IgD-negative memory B cell (primary cell): ENCODE results near the gene NETO2. TPM values are rescaled to one million over a fixed set of nuclear protein-coding genes. Genes with fewer than 3 reads are reported as not detected.
"Not testable (repeated sequence)": the region's sequence is repeated elsewhere in the genome, so short reads cannot be mapped to it uniquely, and the experiment has no call there.

ENCODE experiments used
- H3K27ac Mint-ChIP-seq, 3 donors: one replicate each; pipeline ENCODE4 v1.8.0; 2020 to 2022; ENCODE audit warnings: mild to moderate bottlenecking in 3 of 3, mixed read lengths in 3 of 3, moderate library complexity in 1 of 3
- H3K27me3 Mint-ChIP-seq: one replicate; pipeline ENCODE4 v1.8.0; 2021; ENCODE audit warnings: mixed read lengths
- H3K36me3 Mint-ChIP-seq: one replicate; pipeline ENCODE4 v1.8.0; 2020; ENCODE audit warnings: mild to moderate bottlenecking, mixed read lengths
- H3K4me1 Mint-ChIP-seq, 3 donors: one replicate each; pipeline ENCODE4 v1.8.0; 2020 to 2022; ENCODE audit warnings: mixed read lengths in 3 of 3, mild to moderate bottlenecking in 1 of 3
- H3K4me3 Mint-ChIP-seq, 4 donors: one replicate each; pipeline ENCODE4 v1.8.0; 2020 to 2022; ENCODE audit warnings: mild to moderate bottlenecking in 4 of 4, mixed read lengths in 4 of 4, moderate library complexity in 3 of 4
- H3K9me3 Mint-ChIP-seq, 3 donors: one replicate each; pipeline ENCODE4 v1.8.0; 2020 to 2021; ENCODE audit warnings: mixed read lengths in 3 of 3, mild to moderate bottlenecking in 1 of 3
- polyA plus RNA-seq: library from polyadenylated mRNA; unstranded; fragments of 300-500 nt; fragmentation: Illumina TruSeq; gene quantifications from one replicate; pipeline ENCODE4 v1.2.3, GENCODE V29; 2021

NETO2 gene
- polyA plus RNA-seq, 1 donor from 2014 or later, result 2.5 TPM

DNA sequence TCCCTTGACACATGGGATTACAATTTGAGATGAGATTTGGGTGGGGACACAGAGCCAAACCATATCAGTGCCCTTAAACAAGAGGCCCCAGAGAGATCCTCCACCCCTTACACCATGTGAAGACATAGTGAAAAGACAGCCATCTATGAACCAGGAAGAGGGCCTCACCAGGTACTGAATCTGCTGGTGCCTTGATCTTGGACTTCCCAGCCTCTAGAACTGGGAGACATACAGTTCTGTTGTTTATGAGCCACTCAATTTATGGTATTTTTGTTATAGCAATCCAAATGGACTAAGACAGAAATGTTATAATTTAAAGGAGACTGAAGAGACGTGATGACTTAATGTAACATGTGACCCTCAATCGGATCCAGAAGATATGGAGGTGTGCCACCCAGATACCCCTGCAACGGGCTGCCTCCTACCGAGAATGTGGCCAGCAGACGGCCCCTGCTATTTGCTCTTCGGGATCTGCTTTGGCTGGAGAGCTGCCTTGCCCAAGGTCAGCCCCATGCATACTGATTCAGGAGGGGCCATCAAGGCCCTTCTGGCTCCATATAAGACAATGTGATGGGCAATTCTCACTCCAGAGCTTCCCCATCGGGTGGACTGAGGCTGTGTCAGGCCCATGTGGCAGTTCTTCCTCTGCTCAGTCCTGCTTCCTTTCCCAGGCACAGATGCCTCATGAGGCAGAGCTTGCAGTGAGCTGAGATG, 80.6 kb downstream of the NETO2 start:
- no peak overlapping the region for H3K27ac Mint-ChIP-seq
- H3K36me3 Mint-ChIP-seq, result peaks cover 3% of the 10 kb centered on the region
- peaks cover 2% of the 10 kb centered on the region for H3K27me3 Mint-ChIP-seq
- peak overlapping the region in 1 of 4 donors; percentile 73 for H3K4me3 Mint-ChIP-seq
- H3K4me1 Mint-ChIP-seq, result no peaks in the 10 kb centered on the region
- H3K9me3 Mint-ChIP-seq, result peaks cover 0 to 3% (median 2%) of the 10 kb centered on the region in 3 donors

DNA sequence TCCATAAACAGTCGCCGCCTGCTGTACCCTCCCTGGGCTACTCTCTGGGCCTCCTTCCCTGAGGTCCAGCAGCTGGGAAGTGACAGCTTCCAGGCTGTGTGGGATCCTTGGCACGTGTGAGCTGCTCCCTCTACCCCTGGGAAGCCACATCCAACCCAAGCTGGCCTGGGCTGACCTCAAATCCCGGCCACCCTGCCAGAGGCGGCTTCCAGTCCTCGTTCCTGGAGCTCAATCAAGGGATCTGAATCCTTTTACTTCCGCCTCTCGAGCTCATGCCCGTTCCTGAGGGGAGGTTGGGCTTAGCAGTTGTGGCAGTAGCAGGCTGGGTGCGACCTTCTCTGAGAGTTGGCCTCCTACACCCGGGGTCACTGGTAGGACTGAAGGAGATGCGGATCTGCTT, 82.5 kb downstream of the NETO2 start:
- Mint-ChIP-seq H3K4me3 (no peak overlapping the region), H3K27me3 (peaks cover 2% of the 10 kb centered on the region), H3K4me1 (no peaks in the 10 kb centered on the region), H3K27ac (no peak overlapping the region), H3K9me3 (peaks cover 0 to 3% (median 2%) of the 10 kb centered on the region in 3 donors), H3K36me3 (peaks cover 3% of the 10 kb centered on the region)

DNA sequence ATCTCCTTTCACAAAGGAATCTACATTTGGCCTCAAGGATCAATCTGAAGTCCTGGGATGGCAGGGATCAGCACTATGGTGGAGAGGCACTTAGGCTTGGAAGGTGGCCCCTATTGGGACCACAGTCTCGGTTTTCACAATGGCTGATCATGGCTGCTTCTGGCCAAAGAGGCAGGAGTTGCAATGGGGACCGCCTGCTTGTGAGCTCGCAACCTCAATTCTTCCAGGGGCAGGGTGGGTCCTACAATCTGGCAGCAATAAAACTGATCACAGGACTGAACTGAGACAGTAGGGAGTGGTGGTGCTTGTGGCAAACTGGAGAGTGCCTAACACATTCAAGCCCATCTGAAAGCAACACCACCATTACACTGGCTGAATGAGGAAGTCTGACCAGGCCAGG, 83.1 kb downstream of the NETO2 start:
- Mint-ChIP-seq H3K4me1 (no peaks in the 10 kb centered on the region), H3K9me3 (peaks cover 0 to 3% (median 2%) of the 10 kb centered on the region in 3 donors), H3K4me3 (no peak overlapping the region), H3K27ac (no peak overlapping the region), H3K27me3 (peaks cover 2% of the 10 kb centered on the region), H3K36me3 (peaks cover 3% of the 10 kb centered on the region)

DNA sequence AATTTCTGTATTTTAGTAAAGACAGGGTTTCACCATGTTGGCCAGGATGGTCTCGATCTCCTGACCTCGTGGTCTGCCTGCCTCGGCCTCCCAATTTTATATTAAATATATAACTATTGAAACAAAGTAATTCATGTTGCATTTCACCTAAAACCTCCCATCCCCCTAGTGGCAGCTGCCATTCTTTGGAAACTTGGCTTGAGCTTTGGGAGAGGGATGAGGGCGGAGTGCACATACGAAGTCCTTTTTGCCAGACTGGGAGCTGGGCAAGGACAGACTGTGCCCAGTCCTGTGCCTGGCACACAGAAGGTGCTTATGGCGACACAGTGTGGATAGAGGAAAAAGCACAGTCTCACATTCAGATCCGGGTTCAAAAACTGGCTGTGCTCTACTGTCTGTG, 83.8 kb downstream of the NETO2 start:
- peaks cover 2% of the 10 kb centered on the region for H3K27me3 Mint-ChIP-seq
- peaks cover 3% of the 10 kb centered on the region for H3K36me3 Mint-ChIP-seq
- no peak overlapping the region for H3K4me3 Mint-ChIP-seq
- H3K27ac Mint-ChIP-seq, result no peak overlapping the region
- H3K9me3 Mint-ChIP-seq, result peaks cover 0 to 3% (median 2%) of the 10 kb centered on the region in 3 donors
- H3K4me1 Mint-ChIP-seq, result no peaks in the 10 kb centered on the region

DNA sequence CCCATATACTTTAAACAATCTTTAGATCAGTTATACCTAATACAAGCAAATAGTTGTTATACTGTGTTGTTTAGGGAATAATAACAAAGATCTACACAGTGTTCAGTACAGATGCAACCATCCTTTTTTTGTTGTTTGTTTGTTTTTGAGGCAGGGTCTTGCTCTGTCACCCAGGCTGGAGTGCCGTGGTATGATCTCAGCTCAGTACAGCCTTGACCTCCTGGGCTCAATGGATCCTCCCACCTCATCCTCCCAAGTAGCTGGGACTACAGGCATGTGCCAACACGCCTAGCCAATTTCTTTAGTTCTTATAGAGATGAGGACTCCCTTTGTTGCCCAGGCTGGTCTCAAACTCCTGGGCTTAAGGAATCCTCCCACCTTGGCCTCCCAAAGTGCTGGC, 84.6 kb downstream of the NETO2 start:
- not testable (repeated sequence) for H3K36me3 Mint-ChIP-seq, H3K9me3 Mint-ChIP-seq, H3K4me3 Mint-ChIP-seq, H3K4me1 Mint-ChIP-seq, H3K27ac Mint-ChIP-seq, H3K27me3 Mint-ChIP-seq

DNA sequence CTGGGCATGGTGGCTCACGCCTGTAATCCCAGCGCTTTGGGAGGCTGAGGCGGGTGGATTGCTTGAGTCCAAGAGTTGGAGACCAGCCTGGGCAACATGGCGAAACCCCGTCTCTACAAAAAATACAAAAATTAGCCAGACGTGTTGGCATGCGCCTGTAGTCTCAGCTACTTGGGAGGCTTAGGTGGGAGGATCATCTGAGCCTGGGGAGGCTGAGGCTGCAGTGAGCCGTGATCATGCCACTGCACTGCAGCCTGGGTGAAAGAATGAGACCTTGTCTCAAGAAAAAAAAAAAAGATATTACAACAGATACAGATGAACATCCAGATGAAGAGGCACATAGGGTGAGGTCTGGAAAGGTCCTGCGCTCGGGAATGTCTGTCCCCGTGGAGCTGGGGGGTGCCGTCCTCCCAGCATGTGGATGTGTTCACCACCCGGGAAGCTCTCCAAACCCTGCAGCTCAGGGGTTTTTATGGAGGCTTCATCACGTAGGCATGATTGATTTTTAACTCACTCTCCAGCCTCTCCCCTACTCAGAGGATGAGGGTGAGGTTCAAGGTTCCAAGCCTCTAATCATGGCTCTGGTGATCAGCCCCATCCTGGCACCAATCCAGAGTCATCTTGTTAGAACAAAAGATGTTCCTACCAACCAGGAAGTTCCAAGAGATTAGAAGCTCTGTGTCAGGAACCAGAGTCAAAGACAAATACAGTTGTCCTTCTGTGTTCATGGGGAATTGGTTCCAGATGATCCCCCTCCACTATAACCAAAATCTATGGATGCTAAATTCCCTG, 85.3 kb downstream of the NETO2 start:
- peaks cover 2% of the 10 kb centered on the region for H3K27me3 Mint-ChIP-seq
- H3K4me3 Mint-ChIP-seq, result no peak overlapping the region
- H3K9me3 Mint-ChIP-seq, result peaks cover 0 to 3% (median 0%) of the 10 kb centered on the region in 3 donors
- H3K27ac Mint-ChIP-seq, result no peak overlapping the region
- H3K36me3 Mint-ChIP-seq, result peaks cover 3% of the 10 kb centered on the region
- H3K4me1 Mint-ChIP-seq, result no peaks in the 10 kb centered on the region

DNA sequence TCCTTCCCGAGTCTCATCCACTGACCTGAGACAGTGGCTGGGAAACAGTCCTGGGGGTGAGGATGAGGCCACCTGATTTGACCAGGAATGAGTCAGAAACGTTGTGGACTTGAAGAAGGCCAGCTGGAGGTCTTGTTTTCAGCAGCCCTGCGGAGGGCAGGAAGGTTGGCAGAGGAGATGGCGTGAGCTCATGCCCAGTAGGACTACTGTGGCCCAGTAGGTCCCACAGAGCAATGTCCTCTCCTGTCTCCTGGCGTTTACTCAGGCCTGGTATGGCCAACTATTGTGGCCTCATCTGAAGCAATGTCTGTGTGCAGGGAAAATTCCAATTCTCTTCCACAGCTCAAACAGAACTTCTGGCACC, 86.1 kb downstream of the NETO2 start:
- Mint-ChIP-seq H3K36me3 (peaks cover 3% of the 10 kb centered on the region), H3K4me3 (no peak overlapping the region), H3K9me3 (peaks cover 0 to 3% (median 0%) of the 10 kb centered on the region in 3 donors), H3K27ac (no peak overlapping the region), H3K27me3 (peaks cover 2% of the 10 kb centered on the region), H3K4me1 (no peaks in the 10 kb centered on the region)

DNA sequence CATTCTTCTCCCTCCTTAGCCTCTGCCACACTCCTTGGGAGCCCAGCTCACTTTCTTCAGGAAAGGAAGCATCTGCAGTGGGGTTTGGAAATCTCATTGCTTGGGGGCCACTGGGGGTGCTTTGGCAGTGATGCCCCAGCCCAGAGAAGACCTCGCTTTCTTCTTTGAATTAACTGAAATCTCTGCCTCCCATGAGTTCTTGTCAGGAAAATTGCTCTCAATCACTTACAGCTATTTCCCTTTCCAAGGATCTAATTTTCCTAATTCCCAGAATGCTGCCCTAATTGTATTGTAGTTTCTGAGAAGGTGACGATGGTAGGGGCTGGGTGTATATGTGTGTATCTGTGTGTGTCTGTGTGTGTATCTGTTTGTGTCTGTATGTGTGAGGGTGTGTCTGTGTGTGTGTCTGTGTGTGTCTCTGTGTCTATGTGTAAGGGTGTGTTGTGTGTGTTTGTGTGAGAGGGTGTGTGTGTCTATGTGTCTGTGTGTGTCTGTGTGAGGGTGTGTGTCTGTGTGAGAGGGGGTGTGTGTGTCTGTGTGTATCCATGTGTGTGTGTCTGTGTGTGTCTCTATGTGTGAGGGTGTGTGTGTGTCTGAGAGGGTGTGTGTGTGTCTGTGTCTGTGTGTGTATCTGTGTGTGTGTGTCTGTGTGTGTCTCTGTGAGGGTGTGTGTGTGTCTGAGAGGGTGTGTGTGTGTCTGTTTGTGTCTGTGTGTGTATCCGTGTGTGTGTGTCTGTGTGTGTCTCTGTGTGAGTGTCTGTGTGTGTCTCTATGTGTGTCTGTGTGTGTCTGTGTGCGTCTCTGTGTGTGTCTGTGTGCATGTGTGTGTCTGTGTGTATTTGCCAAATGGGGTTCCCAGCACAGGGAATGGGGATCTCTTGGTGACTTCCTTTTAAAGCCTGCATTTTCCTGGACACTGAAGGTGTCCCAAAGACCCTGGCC, 86.8 kb downstream of the NETO2 start:
- peaks cover 2% of the 10 kb centered on the region for H3K27me3 Mint-ChIP-seq
- no peak overlapping the region for H3K27ac Mint-ChIP-seq
- H3K4me3 Mint-ChIP-seq, result no peak overlapping the region
- H3K9me3 Mint-ChIP-seq, result peaks cover 0 to under 1% (median 0%) of the 10 kb centered on the region in 3 donors
- no peaks in the 10 kb centered on the region for H3K4me1 Mint-ChIP-seq
- no peaks in the 10 kb centered on the region for H3K36me3 Mint-ChIP-seq

DNA sequence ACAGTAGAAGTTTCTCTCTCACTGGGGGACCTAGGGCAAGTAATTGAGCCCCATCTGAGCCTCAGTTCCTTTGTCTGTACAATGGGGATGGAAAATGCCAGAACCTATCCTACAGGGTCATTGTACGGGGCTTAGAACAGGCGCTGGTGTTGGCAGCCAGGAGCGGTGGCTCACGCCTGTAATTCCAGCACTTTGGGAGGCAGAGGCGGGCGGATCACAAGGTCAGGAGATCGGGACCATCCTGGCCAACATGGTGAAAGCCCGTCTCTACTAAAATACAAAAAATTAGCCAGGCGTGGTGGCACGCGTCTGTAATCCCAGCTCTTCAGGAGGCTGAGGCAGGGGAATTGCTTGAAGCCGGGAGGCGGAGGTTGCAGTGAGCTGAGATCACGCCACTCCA, 87.7 kb downstream of the NETO2 start:
- H3K4me3 Mint-ChIP-seq, H3K27ac Mint-ChIP-seq, H3K27me3 Mint-ChIP-seq, H3K9me3 Mint-ChIP-seq, H3K4me1 Mint-ChIP-seq, H3K36me3 Mint-ChIP-seq: not testable (repeated sequence)

DNA sequence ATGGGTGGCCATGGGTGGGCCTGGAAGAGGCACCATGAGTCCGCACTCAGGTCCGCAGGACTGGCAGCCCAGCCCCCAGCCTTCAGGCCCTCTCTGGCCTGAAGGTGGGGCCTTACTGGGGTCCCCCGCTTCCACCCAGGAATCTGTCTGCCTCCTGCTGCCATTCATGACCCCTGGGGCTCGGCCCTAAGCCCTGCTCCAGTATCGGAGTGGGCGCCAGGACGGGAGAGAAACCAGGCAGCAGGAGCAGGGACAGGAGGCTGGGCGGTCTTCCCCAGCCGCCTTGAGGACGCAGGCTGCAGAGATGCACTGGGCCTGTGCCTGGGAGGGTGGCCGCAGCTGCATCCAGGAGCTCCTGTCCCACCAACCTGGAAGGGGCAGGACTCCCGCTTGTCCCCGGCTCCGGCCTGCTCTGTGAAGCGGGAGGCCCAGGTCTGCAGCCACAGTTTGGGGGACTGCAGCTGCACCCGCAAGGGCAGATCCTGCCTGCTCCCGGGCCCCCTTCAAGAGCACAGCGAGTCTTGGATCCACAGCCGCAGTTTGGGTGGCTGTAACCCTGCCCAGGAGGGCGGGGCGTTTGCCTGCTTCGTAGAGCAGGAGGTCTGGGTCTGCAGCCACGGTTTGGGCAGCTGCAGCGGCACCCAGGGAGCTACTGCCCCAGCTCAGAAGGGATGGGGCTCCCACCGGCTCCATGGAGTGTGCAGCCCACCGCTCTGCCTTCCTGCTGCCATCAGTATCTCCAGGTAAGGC, 88.4 kb downstream of the NETO2 start:
- no peaks in the 10 kb centered on the region for H3K36me3 Mint-ChIP-seq
- H3K27ac Mint-ChIP-seq, result no peak overlapping the region
- no peaks in the 10 kb centered on the region for H3K4me1 Mint-ChIP-seq
- H3K27me3 Mint-ChIP-seq, result peaks cover 2% of the 10 kb centered on the region
- H3K9me3 Mint-ChIP-seq, result no peaks in the 10 kb centered on the region
- no peak overlapping the region for H3K4me3 Mint-ChIP-seq

DNA sequence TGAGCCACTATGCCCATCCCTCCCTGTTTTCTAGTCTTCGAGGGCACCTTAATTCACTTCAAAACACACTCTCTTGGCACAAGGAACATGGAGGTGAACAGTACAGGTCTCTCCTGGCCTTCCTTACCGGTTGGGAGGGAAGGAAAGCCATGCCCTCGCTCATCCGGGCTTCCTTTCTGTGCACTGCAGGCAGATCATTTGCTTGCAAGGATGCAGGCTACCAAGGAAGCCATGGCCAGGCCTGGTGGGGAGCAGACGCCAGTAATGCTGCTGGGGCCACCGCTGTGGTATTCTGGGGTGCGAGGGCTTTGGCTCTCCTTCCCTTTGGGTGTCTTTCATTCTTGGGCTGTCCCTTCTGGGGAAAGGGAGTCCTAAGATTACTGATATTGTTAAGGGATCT, 89.4 kb downstream of the NETO2 start:
- Mint-ChIP-seq H3K4me1 (no peaks in the 10 kb centered on the region), H3K36me3 (no peaks in the 10 kb centered on the region), H3K27ac (no peak overlapping the region), H3K9me3 (no peaks in the 10 kb centered on the region), H3K4me3 (no peak overlapping the region), H3K27me3 (no peaks in the 10 kb centered on the region)

DNA sequence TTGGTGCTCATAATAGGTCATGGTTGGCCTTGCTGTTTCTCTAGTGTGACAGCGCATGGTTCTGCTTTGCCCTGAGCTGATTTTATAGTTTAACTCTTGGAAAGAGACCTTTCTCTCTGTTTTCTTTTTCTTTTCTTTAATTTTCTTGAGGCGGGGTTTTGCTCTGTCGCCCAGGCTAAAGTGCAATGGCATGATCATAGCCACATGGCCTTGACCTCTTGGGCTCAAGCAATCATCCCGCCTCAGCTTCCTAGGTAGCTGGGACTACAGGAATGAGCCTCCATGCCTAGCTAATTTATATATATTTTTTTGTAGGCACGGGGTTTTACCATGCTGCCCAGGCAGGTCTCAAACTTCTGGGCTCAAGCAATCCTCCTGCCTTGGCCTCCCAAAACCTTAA, 89.8 kb downstream of the NETO2 start:
- Mint-ChIP-seq H3K4me1 (no peaks in the 10 kb centered on the region), H3K36me3 (no peaks in the 10 kb centered on the region), H3K27ac (no peak overlapping the region), H3K9me3 (no peaks in the 10 kb centered on the region), H3K27me3 (no peaks in the 10 kb centered on the region), H3K4me3 (no peak overlapping the region)

DNA sequence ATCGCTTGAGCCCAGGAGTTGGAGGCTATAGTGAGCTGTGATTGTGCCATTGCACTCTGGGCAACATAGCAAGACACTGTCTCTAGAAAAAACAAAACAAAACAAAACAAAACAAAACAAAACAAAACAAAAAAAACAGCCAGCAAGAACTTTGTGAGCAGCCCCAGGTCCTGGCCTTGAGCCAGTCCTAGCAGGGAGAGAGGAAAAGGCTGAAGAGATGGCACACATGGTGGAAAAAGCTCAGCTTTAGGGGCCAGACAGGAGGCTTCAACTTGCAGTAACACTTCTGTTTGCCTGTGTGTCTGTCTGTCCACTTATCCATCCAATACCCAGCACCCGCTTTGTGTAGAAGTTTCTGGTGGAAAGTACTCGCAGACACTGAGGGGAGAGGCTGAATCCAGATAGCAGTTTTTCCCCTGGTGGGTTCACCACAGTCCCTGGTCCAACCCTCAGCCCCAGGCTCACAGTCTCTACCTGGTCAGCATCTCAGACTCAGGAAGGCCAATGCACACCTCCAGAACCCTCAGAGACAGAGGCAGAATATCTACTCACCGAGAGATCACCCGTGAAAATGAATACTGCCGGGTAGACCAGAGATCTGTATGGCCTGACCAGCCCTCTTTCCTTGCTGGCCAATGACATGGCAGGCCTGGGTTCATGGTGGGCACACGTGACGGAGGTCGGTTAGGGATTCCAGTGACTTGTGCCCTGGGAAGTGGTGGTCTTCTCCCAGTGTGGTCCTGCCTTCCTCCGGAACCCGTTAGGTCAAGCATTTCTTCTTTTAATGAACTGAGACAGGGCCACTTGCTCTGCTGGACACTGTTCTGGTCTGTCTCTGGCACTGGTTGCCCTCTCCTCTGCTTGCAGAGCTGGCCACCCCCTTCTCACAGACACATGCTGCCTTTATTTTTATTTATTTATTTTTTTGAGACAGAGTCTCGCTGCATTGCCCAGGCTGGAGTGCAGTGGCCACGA, 90.8 kb downstream of the NETO2 start:
- Mint-ChIP-seq H3K27me3 (peaks cover 2% of the 10 kb centered on the region), H3K4me3 (no peak overlapping the region), H3K4me1 (peaks cover under 1 to 5% (median 4%) of the 10 kb centered on the region in 3 donors), H3K27ac (no peak overlapping the region), H3K9me3 (no peaks in the 10 kb centered on the region), H3K36me3 (no peaks in the 10 kb centered on the region)

DNA sequence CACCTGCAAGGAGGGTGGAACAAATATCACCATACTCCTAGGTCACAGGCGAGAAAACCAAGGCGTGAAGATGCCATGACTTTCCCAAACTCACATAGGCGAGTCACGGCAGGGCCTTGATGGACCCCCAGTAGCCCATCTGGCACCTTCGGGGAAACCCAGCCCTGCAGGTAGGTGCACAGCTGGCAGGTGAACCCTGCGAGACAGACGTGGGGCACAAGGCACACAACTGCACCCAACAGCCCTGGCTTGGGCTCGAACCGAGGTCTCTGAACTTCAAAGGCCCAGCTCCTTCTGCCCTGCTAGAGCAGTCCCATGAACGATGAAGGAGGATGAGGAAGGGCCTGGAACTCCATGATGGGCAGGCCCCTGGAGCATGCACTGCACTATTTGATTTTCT, 92.7 kb downstream of the NETO2 start:
- H3K9me3 Mint-ChIP-seq, result no peaks in the 10 kb centered on the region
- no peak overlapping the region for H3K27ac Mint-ChIP-seq
- peaks cover 10 to 17% (median 13%) of the 10 kb centered on the region in 3 donors for H3K4me1 Mint-ChIP-seq
- no peak overlapping the region for H3K4me3 Mint-ChIP-seq
- H3K36me3 Mint-ChIP-seq, result no peaks in the 10 kb centered on the region
- H3K27me3 Mint-ChIP-seq, result peaks cover 2% of the 10 kb centered on the region
